GM19193 (cell line): ENCODE data around the gene IQUB.

Experiments used
- POLR2A ChIP-seq: IDR thresholded peaks from 4 replicates; pipeline ENCODE4 v1.6.1; 2011; ENCODE audit not compliant: insufficient read depth, insufficient read length; ENCODE audit errors: extremely low read depth

The IQUB gene

DNA sequence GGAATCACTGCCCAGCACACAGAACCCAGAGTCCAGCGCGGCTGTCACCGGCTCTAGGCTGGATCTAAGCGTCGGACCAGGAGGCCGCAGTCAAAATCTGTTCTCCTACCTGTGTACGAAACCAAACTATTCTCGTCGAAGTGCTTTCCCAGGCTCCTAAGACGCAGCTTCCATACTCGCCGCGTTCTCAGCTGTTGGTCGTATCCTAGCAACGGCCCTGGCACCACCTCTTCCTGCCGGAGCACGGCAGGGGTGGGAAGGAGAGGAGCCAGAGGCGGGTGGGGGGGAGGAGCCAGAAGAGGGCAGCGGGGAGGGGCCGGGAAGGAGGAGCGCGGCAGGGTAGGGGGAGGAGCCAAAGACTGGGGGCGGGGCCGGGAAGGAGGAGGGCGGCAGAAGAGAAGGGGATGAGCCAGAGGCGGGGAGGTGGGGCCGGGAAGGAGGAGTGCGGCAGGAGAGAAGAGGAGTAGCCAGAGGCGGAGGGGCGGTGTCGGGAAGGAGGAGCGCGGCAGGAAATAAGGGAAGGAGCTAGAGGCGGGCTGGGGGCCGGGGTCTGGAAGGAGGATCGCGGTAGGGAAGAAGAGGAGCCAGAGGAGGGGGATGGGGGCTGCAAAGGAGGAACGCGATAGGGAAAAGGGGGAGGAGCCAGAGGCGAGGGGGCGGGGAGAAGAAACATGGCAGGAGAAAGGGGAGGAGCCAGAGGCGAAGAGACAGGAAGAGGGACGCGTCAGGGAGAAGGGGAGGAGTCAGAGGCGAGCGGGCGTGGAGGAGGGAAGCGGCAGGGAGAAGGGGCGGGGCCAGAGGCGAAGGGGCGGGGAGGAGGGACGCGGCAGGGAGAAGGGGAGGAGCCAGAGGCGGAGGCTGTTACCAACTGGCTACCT lies at the start of gene IQUB:
TSS of gene IQUB (minus strand) at position 213 of the 878 bp plus-strand sequence. CDS start 22,255 bp downstream, outside the sequence.
- peak; percentile 45 for TF ChIP-seq POLR2A

DNA sequence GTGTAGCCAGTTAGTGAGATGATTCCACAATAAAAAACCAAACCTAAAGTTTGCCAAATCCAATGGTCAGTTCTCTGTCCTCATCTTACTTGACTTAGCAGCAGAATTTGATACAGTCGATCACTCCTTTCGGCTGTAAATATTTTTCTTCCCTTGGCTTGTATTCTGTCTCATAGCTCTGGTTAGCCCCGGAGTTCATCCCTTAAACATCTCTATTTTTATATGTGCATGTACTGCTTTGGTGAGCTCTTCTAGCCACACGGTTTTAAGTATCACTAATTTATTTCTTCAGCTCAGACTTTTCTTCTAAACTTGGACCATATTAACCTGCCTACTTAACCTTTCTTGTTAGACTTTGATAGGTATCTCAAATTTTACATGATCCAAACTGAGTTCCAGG lies 49.4 kb upstream of the IQUB start:
- TF ChIP-seq POLR2A = no peak

DNA sequence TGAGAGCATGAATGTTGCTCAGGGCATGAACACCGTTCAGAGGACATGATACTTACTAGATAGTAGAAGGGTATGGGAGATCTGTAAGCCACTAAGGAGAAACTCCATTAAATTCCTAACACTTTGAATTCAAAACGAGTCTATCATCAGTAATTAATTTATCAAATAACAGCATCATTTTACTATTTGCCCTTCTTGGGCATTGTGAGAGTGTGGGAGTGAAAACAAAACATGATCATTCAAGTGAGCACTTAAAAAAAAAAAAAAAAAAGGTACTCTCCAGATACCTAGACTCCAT lies 46.7 kb upstream of the IQUB start:
- no peak for TF ChIP-seq POLR2A

DNA sequence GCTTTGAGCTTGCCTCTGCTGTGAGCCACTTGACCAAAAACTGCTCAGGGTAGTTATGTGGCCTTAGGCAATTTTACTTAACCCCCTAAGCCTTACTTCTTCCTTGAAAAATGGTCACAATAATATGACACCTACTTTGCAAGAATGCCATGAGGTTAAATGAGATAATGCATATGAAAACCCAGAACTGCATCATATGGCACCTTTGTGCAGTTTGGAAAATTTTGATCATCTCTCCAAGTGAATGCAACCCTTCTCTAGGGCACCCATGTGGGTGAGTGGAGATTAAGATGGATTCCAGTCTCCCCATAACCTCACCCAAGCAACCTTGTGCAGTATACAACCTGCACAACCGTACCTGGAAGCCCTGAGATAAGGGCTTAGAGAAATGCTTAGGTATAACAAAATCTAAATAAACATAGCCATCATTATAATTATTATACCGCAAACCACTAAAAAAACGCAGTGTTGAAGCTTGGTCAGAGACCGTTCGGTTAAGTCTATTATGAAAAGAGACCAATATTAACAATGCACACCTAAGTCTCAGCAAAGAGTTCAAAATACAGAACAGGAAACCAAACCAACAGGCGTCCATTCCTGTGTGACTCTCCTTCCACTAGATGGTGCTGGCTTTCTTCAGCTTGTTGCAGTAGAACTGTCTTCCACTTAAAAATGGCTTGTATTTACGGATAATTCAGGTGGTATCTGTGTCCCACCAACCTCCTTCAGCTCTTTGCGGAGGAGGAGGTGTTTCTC lies 46.2 kb upstream of the IQUB start:
- no peak for TF ChIP-seq POLR2A

DNA sequence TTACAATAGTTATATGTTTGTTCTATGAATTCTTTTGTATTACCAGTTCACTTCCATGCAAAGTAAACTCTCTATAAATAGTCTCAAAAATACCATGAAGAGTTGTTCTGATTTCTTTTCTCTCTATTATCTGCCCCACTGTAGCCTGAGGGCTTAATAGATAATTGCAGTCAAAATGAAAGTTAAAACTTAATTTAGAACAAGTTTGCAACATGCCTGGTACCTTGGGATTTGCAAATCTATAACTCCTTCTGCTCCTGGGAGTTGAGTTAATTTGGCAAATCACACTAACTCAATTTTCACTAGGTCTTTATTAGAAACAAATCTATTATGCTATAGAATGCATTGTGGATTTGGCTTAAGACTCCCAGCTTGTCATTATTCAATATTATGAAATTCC lies 45.0 kb upstream of the IQUB start:
- TF ChIP-seq POLR2A = no peak

DNA sequence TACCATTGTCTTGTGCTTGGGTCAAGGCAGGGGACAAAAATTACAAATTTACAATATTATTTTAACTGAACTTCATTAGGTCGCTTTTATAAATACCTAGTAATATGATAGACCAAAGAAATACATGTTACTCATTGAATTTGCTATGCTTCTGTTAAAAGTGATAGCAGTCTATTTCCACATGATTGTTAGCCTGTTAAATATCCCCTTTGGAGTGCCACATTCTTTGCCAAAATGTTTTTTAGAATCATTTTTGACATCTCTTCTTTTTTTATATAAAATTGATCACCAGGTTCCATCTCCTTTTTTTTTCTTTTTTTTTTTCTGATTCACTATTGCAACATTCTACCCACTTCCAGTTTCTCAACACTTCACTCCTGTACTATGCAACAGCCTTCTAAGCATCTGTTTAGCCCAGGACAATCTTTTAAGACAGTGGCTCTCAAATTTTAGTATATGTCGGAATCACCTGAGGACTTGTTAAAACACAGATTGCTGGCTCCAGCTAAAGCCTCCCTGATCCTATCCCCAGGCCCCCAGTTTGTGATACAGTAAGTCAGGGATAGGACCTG lies 39.6 kb upstream of the IQUB start:
- TF ChIP-seq POLR2A = no peak

DNA sequence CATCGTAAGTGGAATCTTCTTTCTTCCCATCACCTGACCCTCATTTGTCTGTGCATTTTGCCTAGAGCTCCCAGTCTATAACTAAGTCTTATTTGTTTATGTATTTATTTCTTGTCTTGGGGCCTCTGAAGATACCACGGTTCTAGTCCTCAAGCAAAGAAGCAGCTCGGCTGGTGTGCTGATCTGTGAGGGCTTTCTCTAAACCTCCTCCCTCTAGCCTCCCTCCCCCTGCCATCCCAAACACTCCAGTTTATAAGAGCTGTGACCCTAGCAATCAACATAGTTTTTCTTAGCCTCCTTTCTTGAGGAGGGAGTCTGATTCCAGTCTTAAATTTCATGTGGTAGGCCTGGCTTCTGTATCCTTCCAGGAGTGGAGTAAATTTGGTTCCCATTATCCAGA lies 38.9 kb upstream of the IQUB start:
- TF ChIP-seq POLR2A = no peak

DNA sequence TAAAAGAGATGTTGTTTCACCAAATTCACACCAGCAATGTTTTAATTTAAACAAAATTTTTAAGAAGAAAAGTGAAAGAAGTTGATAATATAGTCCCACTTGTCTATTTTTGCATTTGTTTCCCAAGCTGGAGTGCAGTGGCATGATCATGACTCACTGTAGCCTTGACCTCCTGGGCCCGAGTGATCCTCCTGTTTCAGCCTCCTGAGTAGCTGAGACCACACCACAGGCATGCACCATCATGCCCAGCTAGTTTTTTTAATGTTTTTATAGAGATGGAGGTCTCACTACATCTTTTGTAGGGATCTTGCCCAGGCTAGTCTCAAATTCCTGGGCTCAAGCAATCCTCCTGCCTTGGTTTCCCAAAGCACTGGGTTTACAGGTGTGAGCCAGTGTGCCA lies 37.3 kb upstream of the IQUB start:
- no peak for TF ChIP-seq POLR2A

DNA sequence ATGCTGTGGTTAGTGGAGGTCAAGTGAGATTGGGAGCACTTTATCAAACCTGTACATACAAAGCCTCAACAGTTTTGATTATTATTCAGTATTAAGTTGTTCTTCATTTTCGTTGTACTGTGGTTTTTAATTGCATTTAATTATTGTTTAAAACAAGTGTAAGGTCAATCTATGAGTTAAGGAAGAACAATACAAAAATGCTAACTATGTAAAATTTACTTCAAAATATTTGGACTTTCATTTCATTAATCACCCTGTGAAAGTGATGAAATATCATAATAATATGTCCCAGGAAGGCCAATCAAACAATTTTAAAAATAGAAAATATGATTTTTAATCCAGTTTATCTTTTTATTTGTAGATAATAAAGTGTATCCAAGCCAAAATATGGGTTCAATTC lies 36.8 kb upstream of the IQUB start:
- TF ChIP-seq POLR2A = no peak

DNA sequence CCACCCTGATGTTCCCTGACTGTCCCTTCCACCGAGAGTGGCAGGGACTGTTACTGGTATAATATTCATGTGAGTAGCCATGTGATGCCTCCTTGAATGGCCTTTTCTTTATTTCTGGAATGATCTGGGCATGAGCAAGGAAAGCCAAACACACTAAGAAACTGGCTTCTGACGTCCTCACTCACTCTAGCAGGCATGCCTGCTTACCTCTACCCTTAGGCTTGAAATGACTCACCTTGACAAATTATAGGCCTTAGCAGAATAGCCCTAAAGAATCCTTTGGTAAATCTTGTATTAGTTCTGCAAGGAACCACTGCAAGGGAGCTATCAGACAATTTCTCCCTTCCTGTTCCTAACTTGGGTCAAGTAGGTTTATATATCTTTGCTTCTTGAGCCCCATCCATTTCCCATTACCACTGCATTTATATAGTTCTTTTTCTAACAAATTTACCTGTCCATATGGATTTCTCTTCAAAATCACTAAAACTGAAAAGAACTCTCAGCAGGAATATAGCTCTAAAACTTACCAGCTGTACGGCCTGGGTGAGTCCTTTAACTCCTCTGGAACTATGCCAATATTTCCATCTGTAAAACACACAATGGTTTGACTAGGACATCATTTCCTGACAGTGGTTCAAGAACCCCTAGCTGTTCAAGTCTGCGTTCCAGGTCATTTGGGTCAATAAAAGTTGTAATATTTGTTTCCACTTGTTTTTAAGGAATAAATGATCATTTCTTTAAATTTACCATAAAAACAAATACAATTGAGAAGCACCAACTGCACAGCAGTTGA lies 36.2 kb upstream of the IQUB start:
- no peak for TF ChIP-seq POLR2A

DNA sequence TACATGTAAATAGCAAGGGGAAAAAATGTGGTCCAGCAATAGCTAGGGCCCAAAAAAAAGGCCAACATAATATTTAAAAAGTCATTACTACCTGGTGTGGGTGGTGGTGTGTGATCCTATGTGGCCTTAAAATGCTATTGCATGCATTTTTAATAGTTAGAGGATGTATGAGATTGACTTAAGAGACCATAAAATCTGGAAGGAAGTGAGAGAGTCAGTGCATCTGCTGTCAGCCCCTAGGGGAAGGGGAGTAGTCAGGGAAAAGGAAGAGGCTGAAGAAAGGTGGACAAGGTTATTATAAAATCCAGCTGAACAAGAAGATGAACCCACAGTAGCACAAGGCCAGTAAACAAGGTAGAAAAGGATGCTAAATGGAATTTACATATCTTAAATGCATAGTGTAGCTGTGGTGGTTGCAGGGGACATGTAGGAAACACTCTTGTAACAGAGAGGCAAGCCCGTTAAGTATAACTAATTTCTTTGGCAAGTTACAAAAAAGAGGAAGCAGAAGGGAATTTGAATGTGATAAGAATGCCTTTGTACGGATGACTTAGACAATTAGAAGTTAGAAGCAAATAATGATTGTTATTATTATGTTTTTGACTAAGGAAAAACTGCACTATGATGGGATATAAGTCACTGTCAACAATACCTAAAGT lies 35.1 kb upstream of the IQUB start:
- no peak for TF ChIP-seq POLR2A

DNA sequence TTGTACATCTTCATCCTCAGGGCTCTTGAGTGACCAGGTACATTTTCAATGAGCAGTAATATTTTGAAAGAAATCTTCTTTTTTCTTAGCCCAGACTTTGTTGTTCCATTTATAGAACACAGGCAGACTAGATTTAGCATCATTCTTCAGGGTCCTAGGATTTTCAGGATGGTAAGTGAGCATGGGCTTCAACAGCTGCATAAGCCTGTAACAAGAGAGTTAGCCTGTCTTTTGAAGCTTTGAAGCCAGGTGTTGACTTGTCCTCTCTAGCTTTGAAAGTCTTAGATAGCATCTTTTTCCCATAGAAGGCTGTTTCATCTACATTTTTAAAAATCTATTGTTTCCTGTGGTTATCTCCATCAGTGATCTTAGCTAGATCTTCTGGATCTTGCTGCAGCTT lies 27.7 kb upstream of the IQUB start:
- no peak for TF ChIP-seq POLR2A

DNA sequence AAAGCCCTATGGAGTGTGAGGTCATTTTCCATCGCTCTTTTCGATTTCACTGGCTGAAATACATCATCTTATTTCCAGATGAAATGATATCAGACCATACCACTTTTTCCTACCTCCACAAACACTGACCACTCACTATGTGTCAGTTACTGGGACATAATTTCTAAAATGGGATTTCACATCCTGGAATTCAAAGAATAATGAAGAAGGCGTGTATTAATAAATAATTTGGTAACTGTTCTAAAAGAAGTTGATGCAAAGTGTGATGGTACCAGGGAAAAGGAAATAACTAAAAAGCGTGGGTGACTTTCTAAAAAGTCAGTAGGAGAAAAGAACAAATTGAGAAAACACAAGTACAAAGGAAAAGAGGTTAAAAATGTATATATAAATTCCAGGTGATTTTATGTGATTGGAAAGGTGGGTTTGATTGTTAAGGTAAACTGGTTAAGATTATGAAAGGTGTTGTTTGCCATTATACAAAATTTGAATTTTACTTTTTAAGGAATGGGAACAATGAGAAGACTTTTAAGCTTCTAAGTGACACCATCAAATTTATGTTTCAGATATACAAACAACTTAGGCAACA lies 24.0 kb upstream of the IQUB start:
- TF ChIP-seq POLR2A = no peak
